HepG2 (cell line): ENCODE results near the gene NGEF. TPM values are rescaled to one million over a fixed set of nuclear protein-coding genes. Genes with fewer than 3 reads are reported as not detected.

ENCODE experiments used
- ARNT ChIP-seq: fragments of 450-650 bp; IDR thresholded peaks from 2 replicates; pipeline ENCODE4 v1.6.1; 2017
- FIP1L1 ChIP-seq: fragments of 200-400 bp; formaldehyde crosslinking; IDR thresholded peaks from 2 replicates; pipeline ENCODE4 v1.6.1; 2018; ENCODE audit warnings: low read depth, mild to moderate bottlenecking, low read length, moderate library complexity, borderline replicate concordance; ENCODE audit not compliant: insufficient read depth
- IRX3 ChIP-seq: sonication (generic); formaldehyde crosslinking; IDR thresholded peaks from 2 replicates; pipeline ENCODE4 v1.8.1; 2023; ENCODE audit warnings: mild to moderate bottlenecking, low read depth, missing genetic modification reagents, borderline replicate concordance
- MED1 ChIP-seq: sonication (generic); formaldehyde crosslinking; IDR thresholded peaks from 2 replicates; pipeline ENCODE4 v1.4.0; 2020; ENCODE audit warnings: missing genetic modification reagents
- MEF2D ChIP-seq: sonication (generic); formaldehyde crosslinking; IDR thresholded peaks from 2 replicates; pipeline ENCODE4 v1.5.1; 2020; ENCODE audit warnings: mild to moderate bottlenecking, missing genetic modification reagents
- PRPF4 ChIP-seq: fragments of 200-400 bp; formaldehyde crosslinking; IDR thresholded peaks from 2 replicates; pipeline ENCODE4 v1.6.1; 2016; ENCODE audit warnings: low read length, low read depth; ENCODE audit not compliant: poor library complexity, severe bottlenecking
- SMAD3 ChIP-seq: sonication (generic); formaldehyde crosslinking; IDR thresholded peaks from 2 replicates; pipeline ENCODE4 v1.4.0; 2020; ENCODE audit warnings: missing genetic modification reagents
- SNAI1 ChIP-seq: sonication (generic); formaldehyde crosslinking; IDR thresholded peaks from 2 replicates; pipeline ENCODE4 v1.5.0; 2020; ENCODE audit warnings: mild to moderate bottlenecking, missing genetic modification reagents, borderline replicate concordance
- ZFP36L1 ChIP-seq: sonication (generic); formaldehyde crosslinking; IDR thresholded peaks from 2 replicates; pipeline ENCODE4 v1.8.0; 2022; ENCODE audit warnings: mild to moderate bottlenecking, missing genetic modification reagents, moderate library complexity
- ZIK1 ChIP-seq: sonication (generic); formaldehyde crosslinking; IDR thresholded peaks from 2 replicates; pipeline ENCODE4 v1.5.0; 2020; ENCODE audit warnings: mild to moderate bottlenecking, low read depth, missing genetic modification reagents, borderline replicate concordance
- ZNF24 ChIP-seq: fragments of 450-650 bp; IDR thresholded peaks from 2 replicates; pipeline ENCODE4 v1.6.1; 2017; ENCODE audit warnings: antibody characterized with exemption, mild to moderate bottlenecking
- ZNF337 ChIP-seq: sonication (generic); formaldehyde crosslinking; IDR thresholded peaks from 2 replicates; pipeline ENCODE4 v1.5.1; 2020; ENCODE audit warnings: missing genetic modification reagents, low read depth, mild to moderate bottlenecking, borderline replicate concordance
- ZNF362 ChIP-seq: sonication (generic); formaldehyde crosslinking; IDR thresholded peaks from 2 replicates; pipeline ENCODE4 v1.4.0; 2020; ENCODE audit warnings: missing genetic modification reagents, mild to moderate bottlenecking, borderline replicate concordance
- ZNF839 ChIP-seq: sonication (generic); formaldehyde crosslinking; IDR thresholded peaks from 2 replicates; pipeline ENCODE4 v1.4.0; 2020; ENCODE audit warnings: missing genetic modification reagents, mild to moderate bottlenecking, borderline replicate concordance
- ZNF891 ChIP-seq: sonication (generic); formaldehyde crosslinking; IDR thresholded peaks from 2 replicates; pipeline ENCODE4 v1.5.0; 2020; ENCODE audit warnings: mild to moderate bottlenecking, missing genetic modification reagents
- polyA plus RNA-seq, 8 experiments: library from polyadenylated mRNA; depleted of rRNA in 3 of 8; stranded (reverse) in 7 of 8; unstranded in 1 of 8; fragments of >200 nt; fragmentation: Illumina TruSeq in 4 of 8; extraction: Trizol in 4 of 8; gene quantifications; 2 replicates each; pipeline versions ENCODE4 v1.2.1 to v1.2.3, GENCODE V29; 2011 to 2016; ENCODE audit warnings: low read depth in 4 of 8, missing spikeins in 1 of 8, mixed read lengths in 1 of 8; ENCODE audit not compliant: insufficient read depth in 1 of 8
- total RNA-seq, 5 experiments: library from RNA; depleted of rRNA; stranded (reverse); fragments of >200 nt; fragmentation: Illumina TruSeq; extraction: Trizol; gene quantifications; 2 replicates each; pipeline ENCODE4 v1.2.3, GENCODE V29; 2016; ENCODE audit warnings: low read depth in 1 of 5
- TF ChIP-seq, protein P1 (sequence below), 2 experiments: sonication (generic) in 1 of 2; formaldehyde crosslinking in 1 of 2; IDR thresholded peaks; 2 replicates each; pipeline versions ENCODE4 v1.4.0 to v1.6.1; 2016 to 2020; ENCODE audit warnings: borderline replicate concordance in 1 of 2, low read depth in 1 of 2, mild to moderate bottlenecking in 1 of 2, missing genetic modification reagents in 1 of 2
- TF ChIP-seq, protein P2 (sequence below): IDR thresholded peaks from 2 replicates; pipeline ENCODE4 v1.6.1; 2016; ENCODE audit warnings: low read depth, control low read depth
- TF ChIP-seq, protein P3 (sequence below): sonication (generic); formaldehyde crosslinking; IDR thresholded peaks from 2 replicates; pipeline ENCODE4 v1.4.0; 2020; ENCODE audit warnings: missing genetic modification reagents, borderline replicate concordance

The NGEF gene
- total and polyA plus RNA-seq, 2 of the 13 experiments (the other 11 are each of a cell fraction or from before 2014, with no cell fraction given): 14.4 to 36.9 TPM

DNA sequence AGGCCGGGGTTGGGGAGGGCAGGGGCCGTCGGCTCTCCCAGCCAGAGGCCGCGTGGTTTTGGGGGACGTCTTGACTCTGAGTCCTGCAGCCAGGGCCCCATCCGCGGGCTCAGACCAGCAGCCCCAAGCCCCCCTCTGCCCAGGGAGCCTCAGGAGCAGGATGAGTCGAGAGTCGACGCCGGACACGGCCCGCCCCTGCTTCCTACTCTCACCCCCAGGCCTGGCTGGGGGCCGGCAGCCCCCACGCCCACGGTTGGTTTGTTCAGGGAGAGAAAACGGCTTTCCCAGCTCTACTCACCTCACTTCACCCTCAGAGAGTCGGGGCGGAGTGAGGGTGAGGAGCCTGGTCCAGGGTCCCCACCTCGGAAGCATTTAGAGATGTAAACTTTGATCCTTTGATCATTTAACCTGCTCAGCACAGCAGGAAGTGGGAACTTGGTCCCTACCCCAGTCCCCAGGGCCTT lies 136.0 kb downstream of the NGEF start (continued):
- TF ChIP-seq ZNF839 (CRISPR knock-in tag) (no peak), ZNF891 (peak; percentile 74), ZFP36L1 (CRISPR knock-in tag) (no peak), ZNF337 (CRISPR knock-in tag) (no peak), MED1 (CRISPR knock-in tag) (no peak; the same call in 1 of the 2 replicates), ZNF362 (CRISPR knock-in tag) (no peak), SMAD3 (CRISPR knock-in tag) (peak; percentile 33; the same call in 1 of the 2 replicates), SNAI1 (CRISPR knock-in tag) (0 out of 2 replicates have a peak, but pooled peaks have one; percentile 72), ZIK1 (no peak; the same call in 1 of the 2 replicates), PRPF4 (no peak), IRX3 (no peak), FIP1L1 (no peak), ZNF24 (no peak), MEF2D (no peak), ARNT (no peak)
- TF ChIP-seq, protein P1, sequence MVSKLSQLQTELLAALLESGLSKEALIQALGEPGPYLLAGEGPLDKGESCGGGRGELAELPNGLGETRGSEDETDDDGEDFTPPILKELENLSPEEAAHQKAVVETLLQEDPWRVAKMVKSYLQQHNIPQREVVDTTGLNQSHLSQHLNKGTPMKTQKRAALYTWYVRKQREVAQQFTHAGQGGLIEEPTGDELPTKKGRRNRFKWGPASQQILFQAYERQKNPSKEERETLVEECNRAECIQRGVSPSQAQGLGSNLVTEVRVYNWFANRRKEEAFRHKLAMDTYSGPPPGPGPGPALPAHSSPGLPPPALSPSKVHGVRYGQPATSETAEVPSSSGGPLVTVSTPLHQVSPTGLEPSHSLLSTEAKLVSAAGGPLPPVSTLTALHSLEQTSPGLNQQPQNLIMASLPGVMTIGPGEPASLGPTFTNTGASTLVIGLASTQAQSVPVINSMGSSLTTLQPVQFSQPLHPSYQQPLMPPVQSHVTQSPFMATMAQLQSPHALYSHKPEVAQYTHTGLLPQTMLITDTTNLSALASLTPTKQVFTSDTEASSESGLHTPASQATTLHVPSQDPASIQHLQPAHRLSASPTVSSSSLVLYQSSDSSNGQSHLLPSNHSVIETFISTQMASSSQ (IDR thresholded peaks at IDR 0.05; ENCODE audit: low read depth): no peak
- TF ChIP-seq, protein P1 (CRISPR knock-in tag; IDR thresholded peaks at IDR 0.05; ENCODE audit: borderline replicate concordance): no peak
- TF ChIP-seq, protein P2, sequence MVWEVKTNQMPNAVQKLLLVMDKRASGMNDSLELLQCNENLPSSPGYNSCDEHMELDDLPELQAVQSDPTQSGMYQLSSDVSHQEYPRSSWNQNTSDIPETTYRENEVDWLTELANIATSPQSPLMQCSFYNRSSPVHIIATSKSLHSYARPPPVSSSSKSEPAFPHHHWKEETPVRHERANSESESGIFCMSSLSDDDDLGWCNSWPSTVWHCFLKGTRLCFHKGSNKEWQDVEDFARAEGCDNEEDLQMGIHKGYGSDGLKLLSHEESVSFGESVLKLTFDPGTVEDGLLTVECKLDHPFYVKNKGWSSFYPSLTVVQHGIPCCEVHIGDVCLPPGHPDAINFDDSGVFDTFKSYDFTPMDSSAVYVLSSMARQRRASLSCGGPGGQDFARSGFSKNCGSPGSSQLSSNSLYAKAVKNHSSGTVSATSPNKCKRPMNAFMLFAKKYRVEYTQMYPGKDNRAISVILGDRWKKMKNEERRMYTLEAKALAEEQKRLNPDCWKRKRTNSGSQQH (CRISPR knock-in tag): no peak
- TF ChIP-seq, protein P3, sequence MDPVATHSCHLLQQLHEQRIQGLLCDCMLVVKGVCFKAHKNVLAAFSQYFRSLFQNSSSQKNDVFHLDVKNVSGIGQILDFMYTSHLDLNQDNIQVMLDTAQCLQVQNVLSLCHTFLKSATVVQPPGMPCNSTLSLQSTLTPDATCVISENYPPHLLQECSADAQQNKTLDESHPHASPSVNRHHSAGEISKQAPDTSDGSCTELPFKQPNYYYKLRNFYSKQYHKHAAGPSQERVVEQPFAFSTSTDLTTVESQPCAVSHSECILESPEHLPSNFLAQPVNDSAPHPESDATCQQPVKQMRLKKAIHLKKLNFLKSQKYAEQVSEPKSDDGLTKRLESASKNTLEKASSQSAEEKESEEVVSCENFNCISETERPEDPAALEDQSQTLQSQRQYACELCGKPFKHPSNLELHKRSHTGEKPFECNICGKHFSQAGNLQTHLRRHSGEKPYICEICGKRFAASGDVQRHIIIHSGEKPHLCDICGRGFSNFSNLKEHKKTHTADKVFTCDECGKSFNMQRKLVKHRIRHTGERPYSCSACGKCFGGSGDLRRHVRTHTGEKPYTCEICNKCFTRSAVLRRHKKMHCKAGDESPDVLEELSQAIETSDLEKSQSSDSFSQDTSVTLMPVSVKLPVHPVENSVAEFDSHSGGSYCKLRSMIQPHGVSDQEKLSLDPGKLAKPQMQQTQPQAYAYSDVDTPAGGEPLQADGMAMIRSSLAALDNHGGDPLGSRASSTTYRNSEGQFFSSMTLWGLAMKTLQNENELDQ: no peak
